Chondrocyte (in vitro differentiated cells): ENCODE data around the gene COLQ. TPM values are rescaled to one million over a fixed set of nuclear protein-coding genes. Genes with fewer than 3 reads are reported as not detected.

ENCODE experiments used
- DNase-seq: peaks from one replicate; pipeline ENCODE4 v3.0.0; 2021; ENCODE audit warnings: mixed read lengths, low spot score
- H3K27ac Mint-ChIP-seq: one replicate; pipeline ENCODE4 v1.8.0; 2021; ENCODE audit warnings: mild to moderate bottlenecking, moderate library complexity, mixed read lengths; ENCODE audit not compliant: unreplicated experiment
- H3K27me3 Mint-ChIP-seq: 2 replicates; pipeline ENCODE4 v1.8.0; 2021; ENCODE audit warnings: low read depth, mixed read lengths
- H3K36me3 Mint-ChIP-seq: 2 replicates; pipeline ENCODE4 v1.8.0; 2021; ENCODE audit warnings: low read depth, mixed read lengths
- H3K4me1 Mint-ChIP-seq: 2 replicates; pipeline ENCODE4 v1.8.0; 2021; ENCODE audit warnings: low read depth, mild to moderate bottlenecking, mixed read lengths
- H3K4me3 Mint-ChIP-seq: one replicate; pipeline ENCODE4 v1.8.0; 2021; ENCODE audit warnings: mild to moderate bottlenecking, moderate library complexity, mixed read lengths; ENCODE audit not compliant: unreplicated experiment
- H3K9me3 Mint-ChIP-seq: 2 replicates; pipeline ENCODE4 v1.8.0; 2021; ENCODE audit warnings: low read depth, mixed read lengths
- CTCF ChIP-seq: fragments of 200-600 bp; sonication (generic); IDR thresholded peaks from 2 replicates; pipeline ENCODE4 v1.5.0; 2021; ENCODE audit warnings: antibody characterized with exemption, mild to moderate bottlenecking, moderate library complexity
- total RNA-seq: library from RNA; stranded (reverse); gene quantifications from 3 replicates; pipeline ENCODE4 v1.2.1, GENCODE V29; 2021

COLQ gene
- total RNA-seq, 1 donor from 2014 or later, result 4.2 TPM

GRCh38 chr3:15513810-15514662 is 7.5 kb downstream of the COLQ start:
- TF ChIP-seq CTCF, result no peak
- H3K36me3 Mint-ChIP-seq, result no peaks in the 10 kb centered on the region
- no peak for DNase-seq
- H3K4me3 Mint-ChIP-seq, result no peak overlapping the region
- peak overlapping the region; percentile 22 for H3K27ac Mint-ChIP-seq
- peaks cover 15% of the 10 kb centered on the region for H3K4me1 Mint-ChIP-seq
- no peaks in the 10 kb centered on the region for H3K27me3 Mint-ChIP-seq
- H3K9me3 Mint-ChIP-seq, result no peaks in the 10 kb centered on the region

GRCh38 chr3:15513116-15513515 is 8.4 kb downstream of the COLQ start:
- Mint-ChIP-seq H3K27ac (no peak overlapping the region), H3K9me3 (no peaks in the 10 kb centered on the region), H3K4me1 (peaks cover 15% of the 10 kb centered on the region), H3K4me3 (no peak overlapping the region), H3K36me3 (no peaks in the 10 kb centered on the region), H3K27me3 (no peaks in the 10 kb centered on the region)
- TF ChIP-seq CTCF, result no peak
- DNase-seq, result no peak

GRCh38 chr3:15512166-15512565 is 9.3 kb downstream of the COLQ start:
- no peak for TF ChIP-seq CTCF
- Mint-ChIP-seq H3K27ac (no peak overlapping the region), H3K27me3 (no peaks in the 10 kb centered on the region), H3K9me3 (no peaks in the 10 kb centered on the region), H3K4me3 (no peak overlapping the region), H3K36me3 (no peaks in the 10 kb centered on the region), H3K4me1 (peaks cover 15% of the 10 kb centered on the region)
- no peak for DNase-seq

GRCh38 chr3:15511156-15511555 is 10.3 kb downstream of the COLQ start:
- H3K4me3 Mint-ChIP-seq, result no peak overlapping the region
- DNase-seq, result no peak
- H3K27me3 Mint-ChIP-seq, result no peaks in the 10 kb centered on the region
- H3K4me1 Mint-ChIP-seq, result peaks cover 15% of the 10 kb centered on the region
- H3K27ac Mint-ChIP-seq, result no peak overlapping the region
- H3K9me3 Mint-ChIP-seq, result no peaks in the 10 kb centered on the region
- no peaks in the 10 kb centered on the region for H3K36me3 Mint-ChIP-seq
- TF ChIP-seq CTCF, result no peak

GRCh38 chr3:15510493-15510892 is 11.0 kb downstream of the COLQ start:
- Mint-ChIP-seq H3K4me1 (peaks cover 15% of the 10 kb centered on the region), H3K4me3 (no peak overlapping the region), H3K9me3 (no peaks in the 10 kb centered on the region), H3K36me3 (no peaks in the 10 kb centered on the region), H3K27me3 (no peaks in the 10 kb centered on the region), H3K27ac (no peak overlapping the region)
- no peak for TF ChIP-seq CTCF
- no peak for DNase-seq
